IMR-90 (cell line): ENCODE results near the gene GPAM. TPM values are rescaled to one million over a fixed set of nuclear protein-coding genes. Genes with fewer than 3 reads are reported as not detected.

Source experiments
- ATAC-seq: fragments of 200-7000 bp; cut with Tn5 transposase; 2 replicates; pipeline ENCODE4 v1.9.1; 2020; ENCODE audit warnings: low read depth, mild to moderate bottlenecking, moderate library complexity
- BruUV-seq: library from RNA; stranded (reverse); fragments of 400-500 nt; replicated peaks from 2 replicates; lab custom pipeline; 2021; lab: Mats Ljungman, UMichigan
- CTCF ChIA-PET: fragments of 300-600 bp; formaldehyde crosslinking; extraction: SDS; loops from one replicate; lab custom pipeline; 2021; ENCODE audit warnings: antibody characterized with exemption; lab: Yijun Ruan, JAX
- POLR2A ChIA-PET: fragments of 300-600 bp; sonication (Branson Sonifier 250); formaldehyde crosslinking; loops from one replicate; lab custom pipeline; 2022; ENCODE audit warnings: antibody characterized with exemption; ENCODE audit not compliant: unreplicated experiment; lab: Charles Lee
- DNase-seq: peaks from one replicate; pipeline ENCODE4 v3.0.0; 2013
- H2AFZ ChIP-seq: replicated peaks from 2 replicates; pipeline ENCODE3; 2013; ENCODE audit warnings: low read length, mild to moderate bottlenecking; ENCODE audit not compliant: poor library complexity
- H2AK5ac ChIP-seq: 2 replicates; pipeline ENCODE4 v1.6.1; 2013; ENCODE audit warnings: low read depth, low read length, inconsistent platforms
- H2AK9ac ChIP-seq: replicated peaks from 2 replicates; pipeline ENCODE3; 2013; ENCODE audit warnings: mild to moderate bottlenecking, low read depth, low read length, moderate library complexity; ENCODE audit not compliant: poor library complexity
- H2BK120ac ChIP-seq: 2 replicates; pipeline ENCODE4 v1.6.1; 2013; ENCODE audit warnings: low read depth, low read length, inconsistent platforms
- H2BK15ac ChIP-seq: 3 replicates; pipeline ENCODE4 v1.6.1; 2013; ENCODE audit warnings: low read depth, low read length, inconsistent platforms
- H2BK20ac ChIP-seq: 2 replicates; pipeline ENCODE4 v1.6.1; 2013; ENCODE audit warnings: low read depth, mild to moderate bottlenecking, inconsistent platforms, low read length, moderate library complexity
- H2BK5ac ChIP-seq: 2 replicates; pipeline ENCODE4 v1.6.1; 2013; ENCODE audit warnings: mild to moderate bottlenecking, low read depth, low read length, inconsistent platforms; ENCODE audit not compliant: poor library complexity, severe bottlenecking
- H3K14ac ChIP-seq: replicated peaks from 2 replicates; pipeline ENCODE4 v1.6.1; 2013; ENCODE audit warnings: low read depth, low read length, inconsistent platforms
- H3K18ac ChIP-seq: 2 replicates; pipeline ENCODE4 v1.6.1; 2013; ENCODE audit warnings: low read depth, low read length, control low read depth
- H3K23ac ChIP-seq: 2 replicates; pipeline ENCODE4 v1.6.1; 2013; ENCODE audit warnings: low read depth, low read length, inconsistent platforms
- H3K27ac ChIP-seq: 2 replicates; pipeline ENCODE4 v1.5.1; 2013; ENCODE audit warnings: mild to moderate bottlenecking, control low read depth, low read length; ENCODE audit not compliant: insufficient read depth
- H3K27me3 ChIP-seq: 2 replicates; pipeline ENCODE4 v1.6.1; 2013; ENCODE audit warnings: low read length; ENCODE audit not compliant: control insufficient read depth, insufficient read depth
- H3K36me3 ChIP-seq: 2 replicates; pipeline ENCODE4 v1.6.1; 2013; ENCODE audit warnings: low read length, mixed read lengths; ENCODE audit not compliant: control insufficient read depth, insufficient read depth
- H3K4ac ChIP-seq: 2 replicates; pipeline ENCODE4 v1.6.1; 2013; ENCODE audit warnings: low read depth, low read length, inconsistent platforms
- H3K4me1 ChIP-seq: 2 replicates; pipeline ENCODE4 v1.6.1; 2013; ENCODE audit warnings: low read length, mixed read lengths; ENCODE audit not compliant: control insufficient read depth, insufficient read depth
- H3K4me2 ChIP-seq: 2 replicates; pipeline ENCODE4 v1.6.1; 2013; ENCODE audit warnings: low read depth, mild to moderate bottlenecking, control low read depth, low read length, moderate library complexity
- H3K4me3 ChIP-seq: 2 replicates; pipeline ENCODE4 v1.5.1; 2013; ENCODE audit warnings: low read depth, mild to moderate bottlenecking, control low read depth, low read length, moderate library complexity; ENCODE audit not compliant: insufficient read depth
- H3K56ac ChIP-seq: 2 replicates; pipeline ENCODE4 v1.6.1; 2013; ENCODE audit warnings: low read length, inconsistent platforms; ENCODE audit not compliant: insufficient read depth; ENCODE audit errors: extremely low read depth
- H3K79me1 ChIP-seq, 2 experiments: 2 replicates each; pipeline ENCODE4 v1.6.1; 2013; ENCODE audit warnings: low read length in 2 of 2, inconsistent platforms in 1 of 2, low read depth in 1 of 2
- H3K9ac ChIP-seq: 2 replicates; pipeline ENCODE4 v1.6.1; 2013; ENCODE audit warnings: low read depth, low read length, control low read depth
- H3K9me1 ChIP-seq: 2 replicates; pipeline ENCODE4 v1.6.1; 2013; ENCODE audit warnings: low read length, inconsistent platforms; ENCODE audit not compliant: insufficient read depth
- H3K9me3 ChIP-seq: 2 replicates; pipeline ENCODE4 v1.6.1; 2013; ENCODE audit warnings: low read length; ENCODE audit not compliant: control insufficient read depth, insufficient read depth
- H4K20me1 ChIP-seq: 2 replicates; pipeline ENCODE4 v1.6.1; 2013; ENCODE audit warnings: low read length, inconsistent platforms; ENCODE audit not compliant: insufficient read depth
- H4K5ac ChIP-seq: 2 replicates; pipeline ENCODE4 v1.6.1; 2013; ENCODE audit warnings: mild to moderate bottlenecking, low read depth, low read length, control low read depth
- H4K8ac ChIP-seq, 2 experiments: 2 replicates each; pipeline ENCODE4 v1.6.1; 2013; ENCODE audit warnings: low read depth in 2 of 2, low read length in 2 of 2, control low read depth in 1 of 2, inconsistent platforms in 1 of 2
- H4K91ac ChIP-seq: 2 replicates; pipeline ENCODE4 v1.6.1; 2013; ENCODE audit warnings: low read depth, low read length, inconsistent platforms; ENCODE audit not compliant: insufficient read depth
- FOS ChIP-seq: fragments of 150-350 bp; IDR thresholded peaks from 2 replicates; pipeline ENCODE4 v1.6.1; 2016; ENCODE audit warnings: low read depth, low read length
- MXI1 ChIP-seq: IDR thresholded peaks from 2 replicates; pipeline ENCODE4 v1.6.1; 2012; ENCODE audit warnings: low read depth, mild to moderate bottlenecking, low read length, moderate library complexity, borderline replicate concordance
- POLR2A ChIP-seq: IDR thresholded peaks from 2 replicates; pipeline ENCODE4 v1.6.1; 2012; ENCODE audit warnings: mild to moderate bottlenecking, low read depth, low read length
- WGBS, 2 experiments: methylation state at CpG; one replicate each; pipeline versions ENCODE4 v1.1.5 to v1.1.7; 2013; ENCODE audit warnings: missing lambda C conversion rate in 2 of 2; ENCODE audit not compliant: insufficient read length in 1 of 2; ENCODE audit errors: extremely low coverage in 2 of 2; 5-methylcytosine and 5-hydroxymethylcytosine counted together
- dilution Hi-C: fragments of 300-500 bp; cut with HindIII; formaldehyde crosslinking; loops from one replicate; pipeline ENCODE4 v1.14.3; 2018; ENCODE audit warnings: low sequenced_read_pairs; ENCODE audit not compliant: unreplicated experiment
- in situ Hi-C: fragments of 300-500 bp; cut with MboI; formaldehyde crosslinking; loops from 3 replicates; pipeline ENCODE4 v1.14.3; 2019; ENCODE audit warnings: low sequenced_read_pairs, inconsistent platforms, mixed read lengths
- intact Hi-C: fragments of 100-400 bp; cut with micrococcal nuclease; formaldehyde crosslinking; loops from 2 replicates; pipeline ENCODE4 v1.10.0; 2022
- polyA plus RNA-seq, 3 experiments: library from polyadenylated mRNA; depleted of rRNA; stranded (reverse); fragments of >200 nt; gene quantifications; 2 replicates each; pipeline ENCODE4 v1.2.3, GENCODE V29; 2012; ENCODE audit warnings: low replicate concordance in 1 of 3
- total RNA-seq: library from RNA; depleted of rRNA; stranded (reverse); fragments of >200 nt; gene quantifications from 2 replicates; pipeline ENCODE4 v1.2.3, GENCODE V29; 2012
- TF ChIP-seq, protein P1 (sequence below): fragments of 150-350 bp; IDR thresholded peaks from 2 replicates; pipeline ENCODE4 v1.6.1; 2017; ENCODE audit warnings: mild to moderate bottlenecking, antibody characterized with exemption, low read length, low read depth
- TF ChIP-seq, protein P2 (sequence below): conservative IDR thresholded peaks from 2 replicates; pipeline ENCODE4 v1.5.1; 2012; ENCODE audit warnings: mild to moderate bottlenecking, low read depth, low read length, improper control_type of control experiment

Gene GPAM
- total and polyA plus RNA-seq, 2 of the 4 experiments (the other 2 are of a cell fraction) = 3.5 to 11.5 TPM

DNA sequence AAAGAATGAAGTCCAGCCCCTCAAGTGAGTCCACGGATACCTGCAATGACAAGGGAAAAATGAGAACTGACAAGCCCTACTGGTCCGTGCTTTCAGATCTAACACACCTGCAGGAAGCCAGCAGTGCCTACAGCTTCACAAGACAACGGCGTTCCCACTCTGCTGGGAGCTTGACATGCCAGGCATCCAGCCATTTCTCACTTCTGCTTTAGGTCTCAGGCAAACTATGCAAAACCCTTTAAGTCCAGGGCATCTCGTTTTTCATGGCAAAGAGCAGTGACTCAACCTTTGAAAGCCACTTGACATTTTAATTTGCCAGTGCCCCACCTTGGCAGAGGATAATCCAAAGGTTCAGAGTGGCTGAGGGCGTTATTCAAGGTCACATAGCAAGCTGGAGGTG is 49.1 kb upstream of the GPAM start:
- Histone ChIP-seq H2AK5ac (no peak overlapping the region), H3K4me3 (no peak overlapping the region), H3K18ac (no peak overlapping the region), H2BK120ac (no peak overlapping the region), H3K23ac (no peak overlapping the region), H2BK5ac (no peak overlapping the region), H2AFZ (no peak overlapping the region), H3K56ac (no peak overlapping the region), H3K27me3 (no peaks in the 10 kb centered on the region), H3K9me3 (no peaks in the 10 kb centered on the region), H2AK9ac (no peak overlapping the region), H2BK20ac (no peak overlapping the region), H3K36me3 (no peaks in the 10 kb centered on the region), H4K5ac (no peak overlapping the region), H4K91ac (no peak overlapping the region), H3K9ac (no peak overlapping the region), H3K4me2 (no peak overlapping the region), H3K4me1 (no peaks in the 10 kb centered on the region; the same call in 1 of the 2 replicates), H3K27ac (no peak overlapping the region), H3K9me1 (no peaks in the 10 kb centered on the region), H3K4ac (no peak overlapping the region), H3K79me1 (no peaks in the 10 kb centered on the region), H3K14ac (no peak overlapping the region), H4K8ac (no peak overlapping the region), H2BK15ac (no peak overlapping the region), H4K20me1 (no peaks in the 10 kb centered on the region)
- DNase-seq = no peak
- ATAC-seq = no peak
- no TSS peak for BruUV-seq
- ChIA-PET POLR2A (no interaction called here), CTCF (no interaction called here)
- in situ Hi-C loops (no loop called here), dilution Hi-C loops (no loop called here), intact Hi-C loops (no loop called here)
- WGBS, 2 experiments = 69% methylated on average over 2 of the region's 6 CpGs; no CpG with 5 or more reads in 1 of the 2 experiments
- TF ChIP-seq, protein P1, sequence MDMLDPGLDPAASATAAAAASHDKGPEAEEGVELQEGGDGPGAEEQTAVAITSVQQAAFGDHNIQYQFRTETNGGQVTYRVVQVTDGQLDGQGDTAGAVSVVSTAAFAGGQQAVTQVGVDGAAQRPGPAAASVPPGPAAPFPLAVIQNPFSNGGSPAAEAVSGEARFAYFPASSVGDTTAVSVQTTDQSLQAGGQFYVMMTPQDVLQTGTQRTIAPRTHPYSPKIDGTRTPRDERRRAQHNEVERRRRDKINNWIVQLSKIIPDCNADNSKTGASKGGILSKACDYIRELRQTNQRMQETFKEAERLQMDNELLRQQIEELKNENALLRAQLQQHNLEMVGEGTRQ = no peak
- TF ChIP-seq FOS (no peak), POLR2A (no peak), MXI1 (no peak)
- TF ChIP-seq, protein P2, sequence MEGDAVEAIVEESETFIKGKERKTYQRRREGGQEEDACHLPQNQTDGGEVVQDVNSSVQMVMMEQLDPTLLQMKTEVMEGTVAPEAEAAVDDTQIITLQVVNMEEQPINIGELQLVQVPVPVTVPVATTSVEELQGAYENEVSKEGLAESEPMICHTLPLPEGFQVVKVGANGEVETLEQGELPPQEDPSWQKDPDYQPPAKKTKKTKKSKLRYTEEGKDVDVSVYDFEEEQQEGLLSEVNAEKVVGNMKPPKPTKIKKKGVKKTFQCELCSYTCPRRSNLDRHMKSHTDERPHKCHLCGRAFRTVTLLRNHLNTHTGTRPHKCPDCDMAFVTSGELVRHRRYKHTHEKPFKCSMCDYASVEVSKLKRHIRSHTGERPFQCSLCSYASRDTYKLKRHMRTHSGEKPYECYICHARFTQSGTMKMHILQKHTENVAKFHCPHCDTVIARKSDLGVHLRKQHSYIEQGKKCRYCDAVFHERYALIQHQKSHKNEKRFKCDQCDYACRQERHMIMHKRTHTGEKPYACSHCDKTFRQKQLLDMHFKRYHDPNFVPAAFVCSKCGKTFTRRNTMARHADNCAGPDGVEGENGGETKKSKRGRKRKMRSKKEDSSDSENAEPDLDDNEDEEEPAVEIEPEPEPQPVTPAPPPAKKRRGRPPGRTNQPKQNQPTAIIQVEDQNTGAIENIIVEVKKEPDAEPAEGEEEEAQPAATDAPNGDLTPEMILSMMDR = no peak
